ENCODE results near the gene IFI44.

The IFI44 gene

GRCh38 chr1:78712467-78713051 lies 62.9 kb downstream of the IFI44 start:
- no peak for DNase-seq (ENCODE audit: low spot score)

GRCh38 chr1:78713297-78713696 lies 63.7 kb downstream of the IFI44 start:
- DNase-seq (ENCODE audit: low spot score): no peak
